SIG-M5 (cell line): ENCODE measurements around the gene CMTM4.
"Not testable (repeated sequence)": the region's sequence is repeated elsewhere in the genome, so short reads cannot be mapped to it uniquely, and the experiment has no call there.

Experiments used
- DNase-seq: peaks from one replicate; lab custom pipeline; 2025; lab: John Stamatoyannopoulos, UW

The CMTM4 gene

DNA sequence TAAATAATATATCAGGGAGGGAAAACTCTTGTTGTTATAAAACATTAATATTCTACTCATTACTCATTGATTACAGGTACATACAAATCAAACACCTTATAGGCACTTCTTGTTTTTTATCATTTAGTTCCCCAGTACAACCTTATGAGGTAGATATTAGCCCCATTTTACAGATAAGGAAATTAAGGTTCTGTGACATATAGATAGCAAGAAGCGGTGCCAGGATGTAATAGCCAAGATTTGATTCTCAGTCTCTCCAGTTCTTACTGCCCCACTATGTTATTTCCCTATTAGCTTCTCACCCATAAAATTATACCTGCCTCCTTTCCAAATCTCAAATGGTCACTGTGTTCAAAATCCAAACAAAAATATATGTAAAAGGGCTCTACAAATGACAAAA lies 55.2 kb downstream of the CMTM4 start:
- no peak for DNase-seq

- DNase-seq, result no peak
Measured at GRCh38 chr16:66640724-66641314, 55.7 kb downstream of the CMTM4 start.

- DNase-seq, result no peak
Measured at GRCh38 chr16:66639091-66639885, 57.3 kb downstream of the CMTM4 start.

DNA sequence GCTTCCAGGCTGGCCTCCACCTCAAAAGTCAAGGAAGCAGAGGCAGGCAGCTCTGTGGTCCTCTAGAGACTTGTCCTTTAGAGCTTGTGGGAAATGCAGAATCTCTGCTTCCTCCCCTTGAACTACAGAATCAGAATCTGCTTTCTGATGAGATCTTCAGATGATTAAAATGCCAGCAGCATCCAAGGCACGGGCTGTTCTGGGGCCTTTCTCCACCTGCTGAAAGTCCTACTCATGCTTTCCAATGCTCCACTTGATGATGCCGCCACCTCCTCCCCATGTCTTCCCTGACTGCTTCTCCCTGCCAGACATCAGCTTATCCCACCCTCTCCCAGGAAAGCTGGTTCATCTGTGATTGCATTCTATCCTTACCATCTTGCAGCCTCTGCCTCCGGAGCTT lies 58.7 kb downstream of the CMTM4 start:
- DNase-seq, result no peak

- DNase-seq, result no peak
Measured at GRCh38 chr16:66636199-66636598, 60.3 kb downstream of the CMTM4 start.

- DNase-seq, result no peak
Measured at GRCh38 chr16:66635406-66635805, 61.1 kb downstream of the CMTM4 start.

- no peak for DNase-seq
Measured at GRCh38 chr16:66634527-66635196, 61.9 kb downstream of the CMTM4 start.

GRCh38 chr16:66631558-66631957 lies 65.0 kb downstream of the CMTM4 start:
- DNase-seq, result not testable (repeated sequence)

DNA sequence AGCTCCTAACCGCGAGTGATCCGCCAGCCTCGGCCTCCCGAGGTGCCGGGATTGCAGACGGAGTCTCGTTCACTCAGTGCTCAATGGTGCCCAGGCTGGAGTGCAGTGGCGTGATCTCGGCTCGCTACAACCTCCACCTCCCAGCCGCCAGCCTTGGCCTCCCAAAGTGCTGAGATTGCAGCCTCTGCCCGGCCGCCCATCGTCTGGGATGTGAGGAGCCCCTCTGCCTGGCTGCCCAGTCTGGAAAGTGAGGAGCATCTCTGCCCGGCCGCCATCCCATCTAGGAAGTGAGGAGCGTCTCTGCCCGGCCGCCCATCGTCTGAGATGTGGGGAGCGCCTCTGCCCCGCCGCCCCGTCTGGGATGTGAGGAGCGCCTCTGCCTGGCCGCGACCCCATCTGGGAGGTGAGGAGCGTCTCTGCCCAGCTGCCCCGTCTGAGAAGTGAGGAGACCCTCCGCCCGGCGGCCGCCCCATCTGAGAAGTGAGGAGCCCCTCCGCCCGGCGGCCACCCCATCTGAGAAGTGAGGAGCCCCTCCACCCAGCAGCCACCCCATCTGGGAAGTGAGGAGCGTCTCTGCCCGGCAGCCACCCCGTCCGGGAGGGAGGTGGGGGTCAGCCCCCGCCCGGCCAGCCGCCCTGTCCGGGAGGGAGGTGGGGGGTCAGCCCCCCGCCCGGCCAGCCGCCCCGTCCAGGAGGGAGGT lies 65.8 kb downstream of the CMTM4 start:
- DNase-seq, result not testable (repeated sequence)

DNA sequence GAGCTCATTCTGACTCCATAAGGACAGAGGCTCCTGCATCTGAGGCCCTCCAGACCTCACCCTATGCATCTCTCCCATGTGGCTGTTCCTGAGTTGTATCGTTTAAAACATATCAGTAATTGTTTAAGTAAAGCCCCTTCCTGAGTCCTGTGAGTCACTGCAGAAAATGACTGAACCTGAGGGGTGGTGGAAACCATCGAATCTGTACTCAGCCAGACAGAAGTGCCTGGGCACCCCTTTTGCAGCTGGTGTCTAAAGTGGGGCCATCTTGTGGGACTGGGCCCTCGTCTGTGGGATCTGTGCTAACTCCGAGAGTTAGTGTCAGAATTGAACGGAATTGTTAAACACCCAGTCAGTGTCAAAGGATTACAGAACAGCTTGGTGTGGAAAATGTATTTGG lies 66.7 kb downstream of the CMTM4 start:
- no peak for DNase-seq

- not testable (repeated sequence) for DNase-seq
Measured at GRCh38 chr16:66627611-66628378, 68.7 kb downstream of the CMTM4 start.

DNA sequence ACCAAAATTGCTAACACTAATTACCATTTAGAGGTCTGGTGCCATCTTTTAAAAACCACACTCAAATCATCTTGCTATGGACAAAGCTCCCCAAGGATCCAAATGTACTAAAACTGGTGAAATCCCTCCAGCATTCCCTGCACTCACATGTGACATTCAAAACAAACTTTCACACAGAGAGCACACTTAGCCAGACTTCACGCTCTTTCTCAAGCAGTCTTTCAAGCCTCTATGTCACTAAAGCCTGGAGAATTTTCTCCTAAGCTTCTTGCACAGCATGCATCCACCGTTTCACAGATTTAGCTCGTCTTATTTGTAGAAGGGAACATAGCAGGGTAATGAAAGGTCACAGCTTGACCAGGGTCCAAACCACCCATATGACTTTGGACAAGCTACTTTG lies 72.8 kb downstream of the CMTM4 start:
- no peak for DNase-seq

GRCh38 chr16:66622863-66623262 lies 73.7 kb downstream of the CMTM4 start:
- no peak for DNase-seq

GRCh38 chr16:66621973-66622372 lies 74.6 kb downstream of the CMTM4 start:
- no peak for DNase-seq

DNA sequence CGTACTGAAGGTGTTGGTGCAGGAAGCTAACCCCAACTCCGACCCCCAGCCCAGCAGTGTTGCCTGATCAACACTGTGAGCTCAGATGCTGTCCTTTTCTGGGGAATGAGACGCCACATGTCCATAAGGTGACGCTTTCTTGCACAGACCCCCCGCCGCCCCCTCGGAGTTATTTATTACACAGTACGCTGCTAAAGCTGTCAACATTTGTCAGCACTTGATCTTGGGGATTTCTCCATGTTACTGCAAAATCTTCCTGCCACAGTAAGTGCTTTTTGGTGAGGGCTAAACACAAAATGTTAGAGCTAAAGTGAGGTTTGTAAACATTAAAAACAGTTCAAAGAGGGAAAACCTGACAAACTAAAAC lies 76.1 kb downstream of the CMTM4 start:
- DNase-seq, result no peak

GRCh38 chr16:66619534-66620428 lies 76.8 kb downstream of the CMTM4 start:
- DNase-seq, result no peak

GRCh38 chr16:66618588-66619375 lies 77.8 kb downstream of the CMTM4 start:
- DNase-seq, result no peak

DNA sequence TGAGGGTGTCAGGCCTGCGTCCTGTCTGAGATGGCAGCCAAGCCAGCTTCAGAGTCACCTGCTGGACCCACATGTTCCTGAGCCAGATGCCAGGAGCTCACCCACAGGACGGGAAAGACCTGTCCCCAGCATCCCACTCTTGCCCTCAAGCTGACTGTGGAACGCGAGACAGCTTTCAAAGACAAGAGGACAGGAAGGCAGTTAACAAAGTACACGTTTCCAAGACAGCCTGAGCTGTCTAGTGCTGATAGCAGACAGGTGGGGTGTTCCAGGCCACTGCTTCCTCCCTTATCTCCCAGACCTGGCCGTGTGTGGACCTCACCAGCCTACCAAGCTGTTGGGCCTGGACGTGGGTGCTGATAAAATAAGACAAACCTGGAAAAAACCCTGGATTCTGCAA lies 78.8 kb downstream of the CMTM4 start:
- DNase-seq, result no peak

DNA sequence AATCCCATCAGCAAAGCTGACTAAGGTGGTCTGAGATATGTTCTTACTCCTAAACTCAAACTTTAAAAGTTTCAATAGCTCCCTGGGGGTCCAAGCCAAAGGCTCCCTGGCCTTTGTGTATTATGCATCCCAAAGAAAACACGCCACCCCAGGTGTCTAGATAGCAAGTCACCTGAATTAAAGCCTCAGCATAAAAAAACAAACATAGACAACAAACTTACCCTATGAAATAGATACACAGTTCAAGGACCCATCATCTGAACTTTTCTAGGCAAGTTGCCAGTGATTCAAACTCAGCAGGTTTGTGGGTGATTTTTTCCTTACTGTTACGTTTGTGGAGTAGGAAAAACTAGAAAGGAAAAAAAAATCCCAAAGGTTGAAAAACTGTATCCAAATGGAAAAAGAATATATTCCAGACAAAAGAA lies 79.5 kb downstream of the CMTM4 start:
- DNase-seq, result no peak

- no peak for DNase-seq
Measured at GRCh38 chr16:66616592-66616991, 80.0 kb downstream of the CMTM4 start.
